ENCODE data around the gene DOK3. TPM values are rescaled to one million over a fixed set of nuclear protein-coding genes. Genes with fewer than 3 reads are reported as not detected.

Gene DOK3
- total RNA-seq, 1 experiment from 2014 or later: 16.4 TPM

DNA sequence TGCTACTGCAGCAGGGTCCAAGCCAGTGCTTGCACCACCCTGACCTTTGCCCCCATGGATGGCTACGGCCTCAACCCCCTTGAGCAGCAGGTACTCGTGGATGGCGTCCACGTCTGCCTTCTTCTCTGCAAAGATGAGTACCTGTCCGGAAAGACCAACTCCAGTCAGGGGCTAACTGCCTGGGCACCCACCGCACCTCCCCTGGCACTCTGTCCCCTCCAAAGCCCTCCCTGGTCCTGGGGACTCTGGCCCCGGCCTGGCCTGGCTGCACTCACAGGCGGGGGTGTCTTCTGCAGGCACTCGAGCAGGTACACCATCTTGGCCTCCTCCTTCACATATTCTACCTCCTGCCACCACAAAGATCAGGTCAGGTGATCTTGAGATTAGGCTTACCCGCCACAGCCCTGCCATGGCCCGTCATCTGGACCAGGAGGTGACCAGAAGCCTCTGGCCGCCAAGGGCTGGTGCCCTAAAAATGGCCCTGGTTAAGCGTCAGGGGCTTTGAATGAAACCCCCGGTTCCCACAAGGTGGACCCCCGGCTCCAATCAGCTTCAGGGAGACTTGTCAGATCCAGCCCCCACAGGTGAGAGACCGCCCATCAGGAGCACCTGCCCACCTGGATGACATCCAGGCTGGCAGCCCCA is 3.2 kb upstream of the DOK3 start:
- Mint-ChIP-seq H3K27ac (no peak overlapping the region), H3K4me1 (peaks cover 29 to 38% of the 10 kb centered on the region in 2 experiments), H3K9me3 (0 out of 5 replicates have a peak, but pooled peaks cover 0 to 3% of the 10 kb centered on the region in 2 experiments), H3K27me3 (ENCODE audit: low read depth) (peaks cover 3% of the 10 kb centered on the region; the same call in 1 of the 2 replicates), H3K36me3 (ENCODE audit: insufficient read depth in 1 of 3, low read depth in 3 of 3) (peaks cover 44 to 72% (median 58%) of the 10 kb centered on the region in 3 experiments), H3K4me3 (no peak overlapping the region; a peak in 1 of 5 replicates)
- H3K4me1 ChIP-seq (ENCODE audit: insufficient read depth, low read length): no peaks in the 10 kb centered on the region; the same call in 1 of the 2 replicates
- H2BK12ac ChIP-seq (ENCODE audit: insufficient read length, low read depth, low read length): no peak overlapping the region
- H3K9ac ChIP-seq (ENCODE audit: extremely low read depth, insufficient read length, low read length): no peak overlapping the region
- H2BK5ac ChIP-seq (ENCODE audit: insufficient read length, low read length): no peak overlapping the region
- no peak overlapping the region for H4K91ac ChIP-seq (ENCODE audit: insufficient read length, low read depth, low read length)
- no peaks in the 10 kb centered on the region for H4K20me1 ChIP-seq (ENCODE audit: control insufficient read depth, insufficient read depth, insufficient read length)
- no peak overlapping the region for H2BK20ac ChIP-seq (ENCODE audit: low read depth, low read length, poor library complexity, severe bottlenecking)
- DNase-seq: no peak
- TF ChIP-seq, protein P1, sequence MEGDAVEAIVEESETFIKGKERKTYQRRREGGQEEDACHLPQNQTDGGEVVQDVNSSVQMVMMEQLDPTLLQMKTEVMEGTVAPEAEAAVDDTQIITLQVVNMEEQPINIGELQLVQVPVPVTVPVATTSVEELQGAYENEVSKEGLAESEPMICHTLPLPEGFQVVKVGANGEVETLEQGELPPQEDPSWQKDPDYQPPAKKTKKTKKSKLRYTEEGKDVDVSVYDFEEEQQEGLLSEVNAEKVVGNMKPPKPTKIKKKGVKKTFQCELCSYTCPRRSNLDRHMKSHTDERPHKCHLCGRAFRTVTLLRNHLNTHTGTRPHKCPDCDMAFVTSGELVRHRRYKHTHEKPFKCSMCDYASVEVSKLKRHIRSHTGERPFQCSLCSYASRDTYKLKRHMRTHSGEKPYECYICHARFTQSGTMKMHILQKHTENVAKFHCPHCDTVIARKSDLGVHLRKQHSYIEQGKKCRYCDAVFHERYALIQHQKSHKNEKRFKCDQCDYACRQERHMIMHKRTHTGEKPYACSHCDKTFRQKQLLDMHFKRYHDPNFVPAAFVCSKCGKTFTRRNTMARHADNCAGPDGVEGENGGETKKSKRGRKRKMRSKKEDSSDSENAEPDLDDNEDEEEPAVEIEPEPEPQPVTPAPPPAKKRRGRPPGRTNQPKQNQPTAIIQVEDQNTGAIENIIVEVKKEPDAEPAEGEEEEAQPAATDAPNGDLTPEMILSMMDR (conservative IDR thresholded peaks at IDR 0.05): no peak
- no peak overlapping the region for H3K18ac ChIP-seq (ENCODE audit: insufficient read length, low read depth, low read length)
- H3K4ac ChIP-seq (ENCODE audit: low read depth, low read length): no peak overlapping the region
- H3K27me3 ChIP-seq (ENCODE audit: insufficient read depth, low read length): no peaks in the 10 kb centered on the region
- H3K23me2 ChIP-seq (ENCODE audit: insufficient read length, low read depth, low read length, poor library complexity, severe bottlenecking): peaks cover 4% of the 10 kb centered on the region
- WGBS (ENCODE audit: extremely low coverage, insufficient read length, low lambda C conversion rate): no CpG with 5 or more reads among the region's 16 CpGs
- H2AFZ ChIP-seq (ENCODE audit: low read length): no peak overlapping the region
- no peak overlapping the region for H2BK15ac ChIP-seq (ENCODE audit: low read depth, low read length)
- no peak overlapping the region for H3K27ac ChIP-seq (ENCODE audit: insufficient read length, low read depth, low read length)
- H4K8ac ChIP-seq (replicated peaks; ENCODE audit: insufficient read length, low read depth, low read length): no peak overlapping the region
- no peak overlapping the region for H3K56ac ChIP-seq (ENCODE audit: insufficient read length, low read depth, low read length)
- H3K79me1 ChIP-seq (ENCODE audit: insufficient read depth, low read depth, low read length, poor library complexity, severe bottlenecking): peaks cover 6% of the 10 kb centered on the region
- no peaks in the 10 kb centered on the region for H3K9me3 ChIP-seq (ENCODE audit: control insufficient read depth, low read depth, low read length)
- no peak overlapping the region for H3T11ph ChIP-seq (ENCODE audit: low read length)
- no peak overlapping the region for H3K4me2 ChIP-seq (ENCODE audit: insufficient read depth, insufficient read length, low read length)
- H3K79me2 ChIP-seq (ENCODE audit: insufficient read depth, low read length): peaks cover 5% of the 10 kb centered on the region; the same call in 1 of the 2 replicates
- no peak overlapping the region for H2BK120ac ChIP-seq (ENCODE audit: low read depth, low read length, poor library complexity, severe bottlenecking)
- no peak overlapping the region for H3K23ac ChIP-seq (ENCODE audit: insufficient read length, low read depth, low read length)
- H2AK5ac ChIP-seq (ENCODE audit: insufficient read length, low read length): no peak overlapping the region
- H4K5ac ChIP-seq (ENCODE audit: insufficient read length, low read depth, low read length): no peak overlapping the region
- H3K14ac ChIP-seq (ENCODE audit: insufficient read depth, low read length): no peak overlapping the region
